Suprapubic skin (tissue), 3 donors: ENCODE results near the gene MZF1.

Experiments used
- CTCF ChIP-seq, 2 donors: fragments of 200-600 bp in 1 of 2; fragments of 450-650 bp in 1 of 2; sonication (generic) in 1 of 2; IDR thresholded peaks; one replicate each; pipeline ENCODE4 v1.5.1; 2016 to 2019; ENCODE audit warnings: antibody characterized with exemption in 2 of 2, mild to moderate bottlenecking in 1 of 2, moderate library complexity in 1 of 2
- POLR2AphosphoS5 ChIP-seq, 3 donors: sonication (generic); formaldehyde crosslinking; IDR thresholded peaks; one replicate each; pipeline ENCODE4 v1.6.1; 2017; ENCODE audit warnings: antibody characterized with exemption in 3 of 3

DNA sequence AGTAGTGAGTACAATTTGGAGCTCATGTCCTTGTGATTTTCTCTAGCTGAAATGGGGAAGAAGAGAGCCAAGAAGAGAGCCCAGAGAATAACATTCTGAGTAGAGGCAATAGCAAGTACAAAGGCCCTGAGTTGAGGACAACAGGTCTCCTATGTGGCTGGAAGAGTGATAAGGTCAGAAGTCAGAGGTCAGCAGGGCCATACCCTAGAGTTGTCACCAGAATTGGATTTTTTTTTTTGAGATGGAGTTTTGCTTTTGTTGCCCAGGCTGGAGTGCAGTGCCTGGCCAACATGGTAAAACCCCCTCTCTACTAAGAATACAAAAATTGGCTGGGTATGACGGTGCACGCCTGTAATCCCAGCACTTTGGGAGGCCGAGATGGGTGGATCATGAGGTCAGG lies 37.3 kb downstream of the MZF1 start:
- TF ChIP-seq POLR2AphosphoS5 (IDR thresholded peaks at IDR 0.05) (no peak), CTCF (IDR thresholded peaks at IDR 0.05) (no peak)
